Esophagus muscularis mucosa (tissue), 4 donors: ENCODE results near the gene SEC16A.

Source experiments
- CTCF ChIP-seq, 3 experiments: fragments of 200-600 bp in 2 of 3; fragments of 450-650 bp in 1 of 3; sonication (generic) in 2 of 3; IDR thresholded peaks; one replicate each; pipeline ENCODE4 v1.5.1; 2017 to 2019; ENCODE audit warnings: antibody characterized with exemption in 3 of 3, mild to moderate bottlenecking in 2 of 3, moderate library complexity in 1 of 3
- EP300 ChIP-seq: sonication (generic); formaldehyde crosslinking; IDR thresholded peaks from one replicate; pipeline ENCODE4 v1.6.1; 2017; ENCODE audit warnings: antibody characterized with exemption
- POLR2A ChIP-seq: fragments of 450-650 bp; IDR thresholded peaks from one replicate; pipeline ENCODE4 v1.6.1; 2017; ENCODE audit warnings: antibody characterized with exemption, moderate library complexity, mild to moderate bottlenecking, low read depth
- POLR2AphosphoS5 ChIP-seq, 2 donors: sonication (generic); formaldehyde crosslinking; IDR thresholded peaks; one replicate each; pipeline ENCODE4 v1.6.1; 2017; ENCODE audit warnings: antibody characterized with exemption in 2 of 2

GRCh38 chr9:136470792-136471469, 11.9 kb downstream of the SEC16A start:
- no peak for TF ChIP-seq CTCF (IDR thresholded peaks at IDR 0.05)
- TF ChIP-seq POLR2AphosphoS5 (IDR thresholded peaks at IDR 0.05): no peak
- TF ChIP-seq EP300: no peak
- TF ChIP-seq POLR2A: no peak
